Trophoblast cell (in vitro differentiated cells and primary cell): ENCODE measurements around the gene ENG.
"Not testable (repeated sequence)": the region's sequence is repeated elsewhere in the genome, so short reads cannot be mapped to it uniquely, and the experiment has no call there.

Source experiments
- DNase-seq, 2 donors: peaks; one replicate each; pipeline ENCODE4 v3.0.0-alpha.2; 2016
- H2AFZ ChIP-seq: 2 replicates; pipeline ENCODE4 v1.6.1; 2013; ENCODE audit warnings: low read length, moderate library complexity, mild to moderate bottlenecking; ENCODE audit not compliant: insufficient read depth, poor library complexity
- H2AK5ac ChIP-seq: 2 replicates; pipeline ENCODE4 v1.6.1; 2013; ENCODE audit warnings: mild to moderate bottlenecking, low read length
- H2BK120ac ChIP-seq: 2 replicates; pipeline ENCODE4 v1.6.1; 2013; ENCODE audit warnings: low read length, mild to moderate bottlenecking, moderate library complexity; ENCODE audit not compliant: insufficient read depth, poor library complexity
- H2BK12ac ChIP-seq: 2 replicates; pipeline ENCODE4 v1.6.1; 2013; ENCODE audit warnings: mild to moderate bottlenecking, low read length, moderate library complexity
- H2BK5ac ChIP-seq: 2 replicates; pipeline ENCODE4 v1.6.1; 2013; ENCODE audit warnings: low read length, low read depth, moderate library complexity, mild to moderate bottlenecking; ENCODE audit not compliant: poor library complexity
- H3K14ac ChIP-seq: 2 replicates; pipeline ENCODE4 v1.6.1; 2013; ENCODE audit warnings: mild to moderate bottlenecking, low read length
- H3K18ac ChIP-seq: 2 replicates; pipeline ENCODE4 v1.6.1; 2013; ENCODE audit warnings: mild to moderate bottlenecking, low read length
- H3K23ac ChIP-seq: 2 replicates; pipeline ENCODE4 v1.6.1; 2013; ENCODE audit warnings: low read length
- H3K27ac ChIP-seq: 2 replicates; pipeline ENCODE4 v1.5.1; 2013; ENCODE audit warnings: low read depth, mild to moderate bottlenecking, inconsistent platforms, low read length, moderate library complexity
- H3K27me3 ChIP-seq: 2 replicates; pipeline ENCODE4 v1.6.1; 2013; ENCODE audit warnings: inconsistent platforms, mild to moderate bottlenecking, low read length, moderate library complexity; ENCODE audit not compliant: insufficient read depth
- H3K36me3 ChIP-seq, 2 experiments: 1 replicate in 1 of 2; 2 replicates in 1 of 2; pipeline ENCODE4 v1.6.1; 2013; ENCODE audit warnings: low read length in 2 of 2, mild to moderate bottlenecking in 2 of 2, moderate library complexity in 1 of 2; ENCODE audit not compliant: insufficient read depth in 2 of 2, control insufficient read depth in 1 of 2
- H3K4ac ChIP-seq: 2 replicates; pipeline ENCODE4 v1.6.1; 2013; ENCODE audit warnings: low read depth, mild to moderate bottlenecking, low read length, moderate library complexity
- H3K4me1 ChIP-seq, 2 experiments: 1 replicate in 1 of 2; 2 replicates in 1 of 2; pipeline ENCODE4 v1.6.1; 2013; ENCODE audit warnings: low read length in 2 of 2, mild to moderate bottlenecking in 2 of 2, moderate library complexity in 1 of 2; ENCODE audit not compliant: insufficient read depth in 2 of 2, control insufficient read depth in 1 of 2
- H3K4me2 ChIP-seq: 2 replicates; pipeline ENCODE4 v1.6.1; 2013; ENCODE audit warnings: inconsistent platforms, mild to moderate bottlenecking, low read length, moderate library complexity
- H3K4me3 ChIP-seq: 2 replicates; pipeline ENCODE4 v1.5.1; 2013; ENCODE audit warnings: mild to moderate bottlenecking, low read depth, low read length, inconsistent platforms
- H3K79me1 ChIP-seq: one replicate; pipeline ENCODE4 v1.6.1; 2013; ENCODE audit warnings: low read length
- H3K79me2 ChIP-seq: 2 replicates; pipeline ENCODE4 v1.6.1; 2013; ENCODE audit warnings: low read length, mild to moderate bottlenecking; ENCODE audit not compliant: control insufficient read depth, insufficient read depth, poor library complexity
- H3K9ac ChIP-seq: 2 replicates; pipeline ENCODE4 v1.6.1; 2013; ENCODE audit warnings: mild to moderate bottlenecking, low read length
- H3K9me3 ChIP-seq: 2 replicates; pipeline ENCODE4 v1.6.1; 2013; ENCODE audit warnings: low read depth, mild to moderate bottlenecking, control low read depth, inconsistent platforms, low read length; ENCODE audit not compliant: insufficient read depth
- H4K12ac ChIP-seq: 2 replicates; pipeline ENCODE4 v1.6.1; 2013; ENCODE audit warnings: low read depth, mild to moderate bottlenecking, low read length, moderate library complexity
- H4K8ac ChIP-seq: 2 replicates; pipeline ENCODE4 v1.6.1; 2013; ENCODE audit warnings: low read depth, mild to moderate bottlenecking, low read length, moderate library complexity
- H4K91ac ChIP-seq: one replicate; pipeline ENCODE4 v1.6.1; 2013; ENCODE audit warnings: low read depth, mild to moderate bottlenecking, low read length, moderate library complexity
- WGBS: extraction: QIAGEN DNeasy Blood & Tissue Kit; methylation state at CpG from one replicate; pipeline ENCODE4 v1.1.7; 2013; ENCODE audit warnings: missing lambda C conversion rate; ENCODE audit not compliant: insufficient read length, insufficient coverage; ENCODE audit errors: extremely low coverage; 5-methylcytosine and 5-hydroxymethylcytosine counted together

ENG gene

DNA sequence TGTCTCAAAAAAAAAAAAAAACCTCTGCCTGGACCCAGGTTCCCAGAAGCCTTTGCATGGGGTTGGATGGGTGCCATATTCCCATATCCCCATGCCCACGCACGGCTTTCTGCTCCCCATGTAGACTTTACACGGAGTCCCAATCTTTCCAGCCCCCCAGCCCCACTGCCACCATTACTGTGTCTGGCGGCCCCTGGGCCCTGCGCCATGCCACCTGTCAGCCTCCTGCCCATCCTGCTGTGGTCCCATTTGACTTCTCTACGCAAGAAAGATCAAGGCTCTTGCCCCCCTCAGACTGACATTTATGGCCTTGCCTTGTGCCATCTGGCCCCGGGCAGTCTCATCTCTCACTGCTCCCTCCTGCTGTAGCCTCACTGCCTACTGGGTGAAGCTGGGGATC is 29.5 kb upstream of the ENG start:
- Histone ChIP-seq H3K14ac (no peak overlapping the region), H3K9ac (no peak overlapping the region), H3K4ac (no peak overlapping the region), H3K27ac (no peak overlapping the region), H3K36me3 (peaks cover 12 to 14% of the 10 kb centered on the region in 2 experiments), H2BK120ac (no peak overlapping the region), H3K27me3 (no peaks in the 10 kb centered on the region), H4K91ac (no peak overlapping the region), H3K4me2 (no peak overlapping the region), H3K18ac (no peak overlapping the region), H2BK5ac (no peak overlapping the region), H2AFZ (no peak overlapping the region), H3K9me3 (peaks cover 1% of the 10 kb centered on the region), H2AK5ac (no peak overlapping the region), H3K23ac (no peak overlapping the region), H3K4me1 (no peaks in the 10 kb centered on the region), H3K4me3 (no peak overlapping the region), H4K8ac (no peak overlapping the region), H4K12ac (no peak overlapping the region), H3K79me1 (no peaks in the 10 kb centered on the region), H2BK12ac (no peak overlapping the region), H3K79me2 (no peaks in the 10 kb centered on the region)
- no CpG with 5 or more reads among the region's 7 CpGs for WGBS
- no peak for DNase-seq

DNA sequence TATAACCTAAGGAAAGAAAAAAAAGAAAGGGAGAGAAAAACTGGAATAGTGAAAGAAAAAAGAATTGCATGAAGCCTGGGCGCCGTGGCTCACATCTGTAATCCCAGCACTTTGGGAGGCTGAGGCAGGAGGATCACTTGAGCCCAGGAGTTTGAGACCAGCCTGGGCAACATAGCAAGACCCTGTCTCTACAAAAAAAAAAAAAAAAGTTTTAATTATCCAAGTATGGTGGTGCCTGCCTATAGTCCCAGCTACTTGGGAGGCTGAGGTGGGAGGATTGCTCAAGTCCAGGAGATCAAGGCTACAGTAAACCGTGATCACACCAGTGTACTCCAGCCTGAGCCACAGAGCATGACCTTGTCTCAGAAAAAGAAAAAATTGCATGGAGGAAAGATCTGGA is 27.3 kb upstream of the ENG start:
- not testable (repeated sequence) for H3K18ac ChIP-seq, H2AK5ac ChIP-seq, H3K9ac ChIP-seq, H2BK12ac ChIP-seq, H3K27me3 ChIP-seq, H3K36me3 ChIP-seq, H3K4me2 ChIP-seq, H3K79me2 ChIP-seq, H3K79me1 ChIP-seq, H3K23ac ChIP-seq, H3K4me3 ChIP-seq, H3K14ac ChIP-seq, H2BK120ac ChIP-seq, H3K27ac ChIP-seq, H3K4ac ChIP-seq, DNase-seq, H2AFZ ChIP-seq, H2BK5ac ChIP-seq, H4K8ac ChIP-seq, H4K12ac ChIP-seq, H4K91ac ChIP-seq, H3K9me3 ChIP-seq
- peaks cover 10 to 11% of the 10 kb centered on the region in 2 experiments for H3K4me1 ChIP-seq
- no CpG with 5 or more reads among the region's 3 CpGs for WGBS

DNA sequence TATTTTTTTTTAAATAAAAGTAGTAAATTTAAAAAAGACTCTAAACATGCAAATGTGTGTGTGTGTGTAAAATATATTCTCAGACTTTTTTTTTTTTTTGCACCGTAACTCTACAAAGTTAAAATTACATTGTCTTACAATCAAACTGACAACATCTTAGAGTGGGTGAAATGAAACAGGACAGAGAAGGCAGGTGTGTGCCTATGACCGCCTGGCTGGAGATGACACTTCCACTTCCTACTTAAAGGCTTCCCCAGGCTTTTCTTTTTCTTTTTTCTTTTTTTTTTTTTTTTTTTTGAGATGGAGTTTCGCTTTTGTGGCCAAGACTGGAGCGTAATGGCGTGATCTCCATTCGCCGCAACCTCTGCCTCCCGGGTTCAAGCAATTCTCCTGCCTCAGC is 25.7 kb upstream of the ENG start:
- no CpG with 5 or more reads among the region's 8 CpGs for WGBS

DNA sequence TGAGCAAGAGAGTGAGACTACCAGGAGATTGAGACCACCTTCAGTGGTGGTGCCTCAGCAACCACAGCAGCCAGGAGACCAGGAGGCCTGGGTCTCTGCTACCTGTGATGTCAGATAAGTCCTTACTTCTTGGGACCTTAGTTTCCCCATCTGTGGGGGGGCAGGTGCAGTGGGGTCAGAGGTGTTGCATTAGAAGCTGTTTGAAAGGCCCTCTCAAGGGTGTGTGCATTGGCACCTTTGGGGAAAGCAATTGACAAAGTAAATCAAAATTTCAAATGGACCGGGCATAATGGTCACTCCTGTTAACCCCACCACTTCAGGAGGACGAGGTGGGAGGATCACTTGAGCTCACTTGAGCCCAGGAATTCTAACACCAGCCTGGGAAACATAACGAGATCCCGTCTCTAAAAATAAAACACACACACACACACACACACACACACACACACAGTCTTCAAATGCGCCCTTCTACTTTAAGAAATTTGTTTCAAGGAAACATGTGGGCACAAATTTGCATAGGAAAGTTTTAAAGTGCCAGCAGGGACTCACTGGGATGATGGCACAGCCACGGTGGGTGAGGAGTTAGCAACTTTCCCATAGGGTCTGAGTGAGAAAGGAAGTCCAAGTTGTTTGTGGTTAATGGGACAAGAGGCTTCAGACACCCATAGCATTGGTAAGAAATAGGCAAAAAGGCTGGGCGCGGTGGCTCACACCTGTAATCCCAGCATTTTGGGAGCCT is 24.4 kb upstream of the ENG start:
- Histone ChIP-seq H3K9ac (no peak overlapping the region), H2BK12ac (no peak overlapping the region), H2BK120ac (no peak overlapping the region), H4K8ac (no peak overlapping the region), H3K79me2 (peaks cover 7% of the 10 kb centered on the region), H2AK5ac (no peak overlapping the region), H3K14ac (no peak overlapping the region), H2AFZ (no peak overlapping the region), H4K12ac (no peak overlapping the region), H3K23ac (no peak overlapping the region), H3K4me1 (peaks cover 21 to 24% of the 10 kb centered on the region in 2 experiments), H2BK5ac (no peak overlapping the region), H3K27me3 (no peaks in the 10 kb centered on the region), H3K79me1 (peaks cover 12% of the 10 kb centered on the region), H3K4me2 (no peak overlapping the region), H3K18ac (no peak overlapping the region), H3K4ac (no peak overlapping the region), H3K4me3 (no peak overlapping the region), H3K36me3 (no peaks in the 10 kb centered on the region), H4K91ac (no peak overlapping the region), H3K9me3 (no peaks in the 10 kb centered on the region), H3K27ac (no peak overlapping the region)
- no CpG with 5 or more reads among the region's 8 CpGs for WGBS
- no peak for DNase-seq

More for the DNA sequence above, 25.7 kb upstream of the ENG start:
- no peak overlapping the region for H3K18ac ChIP-seq
- no peak overlapping the region for H4K91ac ChIP-seq
- peaks cover 2% of the 10 kb centered on the region in 2 experiments for H3K36me3 ChIP-seq
- peaks cover 12% of the 10 kb centered on the region for H3K79me1 ChIP-seq
- no peak overlapping the region for H2AK5ac ChIP-seq
- no peak overlapping the region for H2BK12ac ChIP-seq
- H3K9me3 ChIP-seq, result no peaks in the 10 kb centered on the region
- peaks cover 7% of the 10 kb centered on the region for H3K79me2 ChIP-seq
- H3K4me1 ChIP-seq, result peaks cover 20 to 22% of the 10 kb centered on the region in 2 experiments
- no peaks in the 10 kb centered on the region for H3K27me3 ChIP-seq
- H3K4ac ChIP-seq, result no peak overlapping the region
- H3K23ac ChIP-seq, result no peak overlapping the region
- no peak overlapping the region for H3K9ac ChIP-seq
- H2AFZ ChIP-seq, result no peak overlapping the region
- H2BK5ac ChIP-seq, result no peak overlapping the region
- no peak overlapping the region for H3K4me3 ChIP-seq
- no peak overlapping the region for H2BK120ac ChIP-seq
- H3K4me2 ChIP-seq, result no peak overlapping the region
- no peak overlapping the region for H4K8ac ChIP-seq
- no peak overlapping the region for H3K27ac ChIP-seq
- no peak for DNase-seq
- no peak overlapping the region for H3K14ac ChIP-seq
- no peak overlapping the region for H4K12ac ChIP-seq
